Right lobe of liver (tissue), 4 donors: ENCODE data around the gene NR3C2.

Source experiments
- CTCF ChIP-seq, 4 donors: fragments of 200-600 bp in 3 of 4; fragments of 450-650 bp in 1 of 4; IDR thresholded peaks; one replicate each; pipeline versions ENCODE4 v1.5.1 to v1.8.0; 2016 to 2022; ENCODE audit warnings: antibody characterized with exemption in 4 of 4, mild to moderate bottlenecking in 2 of 4
- POLR2A ChIP-seq: fragments of 450-650 bp; IDR thresholded peaks from one replicate; pipeline ENCODE4 v1.6.1; 2017; ENCODE audit warnings: antibody characterized with exemption, mild to moderate bottlenecking
- donor health status: DM: no; HTN: no; CAD: no.
- donor health status: DM: no; HTN: no; CAD: no.
- donor health status: DM: no; HTN: yes; CAD: no.

GRCh38 chr4:148094149-148094548, 348.1 kb downstream of the NR3C2 start:
- TF ChIP-seq POLR2A (no peak), CTCF (IDR thresholded peaks at IDR 0.05) (no peak)
